Ascending aorta (tissue), 2 donors: ENCODE results near the gene ACTN1. TPM values are rescaled to one million over a fixed set of nuclear protein-coding genes. Genes with fewer than 3 reads are reported as not detected.

Experiments used
- DNase-seq, 2 donors: peaks; one replicate each; pipeline ENCODE4 v3.0.0-alpha.2; 2019; ENCODE audit warnings: low spot score in 2 of 2
- H3K27ac ChIP-seq, 2 donors: fragments of 200-600 bp; sonication (generic); one replicate each; pipeline ENCODE4 v1.5.1; 2016 to 2017; ENCODE audit warnings: mild to moderate bottlenecking in 1 of 2
- H3K27me3 ChIP-seq: fragments of 200-600 bp; sonication (generic); one replicate; pipeline ENCODE4 v1.5.1; 2017
- H3K36me3 ChIP-seq, 2 donors: fragments of 200-600 bp; sonication (generic); one replicate each; pipeline ENCODE4 v1.5.1; 2016
- H3K4me1 ChIP-seq, 2 donors: fragments of 200-600 bp; sonication (generic); one replicate each; pipeline ENCODE4 v1.5.1; 2016 to 2017; ENCODE audit warnings: mild to moderate bottlenecking in 1 of 2
- H3K4me3 ChIP-seq, 2 donors: fragments of 200-600 bp; sonication (generic); one replicate each; pipeline ENCODE4 v1.5.1; 2016 to 2017; ENCODE audit warnings: mild to moderate bottlenecking in 1 of 2
- H3K9me3 ChIP-seq, 2 donors: fragments of 200-600 bp; sonication (generic); one replicate each; pipeline ENCODE4 v1.5.1; 2016
- CTCF ChIP-seq, 3 experiments: fragments of 200-600 bp in 2 of 3; fragments of 450-650 bp in 1 of 3; sonication (generic) in 2 of 3; IDR thresholded peaks; one replicate each; pipeline ENCODE4 v1.5.1; 2016 to 2019; ENCODE audit warnings: antibody characterized with exemption in 3 of 3, mild to moderate bottlenecking in 1 of 3, moderate library complexity in 1 of 3
- intact Hi-C: fragments of 100-400 bp; cut with DNase I; formaldehyde crosslinking; loops from one replicate; pipeline ENCODE4 v1.15.1; 2023
- total RNA-seq: library from RNA; depleted of rRNA; stranded (reverse); fragments of >200 nt; gene quantifications from one replicate; pipeline ENCODE4 v1.1.0, GENCODE V29; 2016

ACTN1 gene
- total RNA-seq, 1 donor from 2014 or later, result 814 TPM

DNA sequence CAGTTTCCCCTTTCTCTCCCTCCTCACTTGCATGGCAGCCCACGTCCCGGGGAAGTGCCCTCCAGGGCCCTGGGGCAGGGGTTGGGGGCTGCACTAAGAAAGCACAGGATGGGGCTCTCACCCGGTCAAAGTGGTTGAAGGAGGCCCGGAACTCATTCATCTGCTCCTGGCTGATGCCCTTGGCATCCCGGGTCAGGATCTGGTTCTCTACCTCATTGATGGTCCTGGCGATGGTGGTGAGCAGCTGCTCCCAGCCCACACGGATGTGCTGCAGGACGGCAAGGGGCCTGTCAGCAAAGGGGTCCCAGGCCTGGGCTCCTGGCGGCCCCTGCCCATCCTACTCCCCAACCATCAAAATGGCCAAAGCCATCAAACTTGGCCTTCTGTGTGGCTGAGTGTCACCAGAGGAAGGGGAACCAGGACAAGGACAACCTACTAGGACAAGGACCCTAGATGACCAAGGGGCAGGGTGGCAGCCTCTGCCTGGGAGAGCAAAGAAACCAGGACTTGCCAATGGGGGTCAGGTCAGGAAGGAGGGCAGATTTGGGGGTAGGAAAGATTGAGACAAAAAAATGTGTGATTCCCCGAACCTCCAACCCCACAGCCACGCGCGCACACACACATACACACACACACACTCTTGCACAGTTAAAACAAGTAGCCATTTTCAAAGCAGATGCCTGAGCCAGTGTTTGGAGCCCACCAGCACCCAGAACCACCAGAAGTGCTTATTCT, 99.1 kb downstream of the ACTN1 start:
- TF ChIP-seq CTCF (IDR thresholded peaks at IDR 0.05), result no peak
- Histone ChIP-seq H3K36me3 (peaks cover 100% of the 10 kb centered on the region in 2 donors), H3K9me3 (no peaks in the 10 kb centered on the region), H3K4me3 (no peak overlapping the region), H3K27ac (peak overlapping the region; percentile 15 to 27), H3K27me3 (no peaks in the 10 kb centered on the region), H3K4me1 (no peaks in the 10 kb centered on the region)
- peak in 1 of 2 donors; percentile 51 for DNase-seq
- intact Hi-C loops, result no loop called here

DNA sequence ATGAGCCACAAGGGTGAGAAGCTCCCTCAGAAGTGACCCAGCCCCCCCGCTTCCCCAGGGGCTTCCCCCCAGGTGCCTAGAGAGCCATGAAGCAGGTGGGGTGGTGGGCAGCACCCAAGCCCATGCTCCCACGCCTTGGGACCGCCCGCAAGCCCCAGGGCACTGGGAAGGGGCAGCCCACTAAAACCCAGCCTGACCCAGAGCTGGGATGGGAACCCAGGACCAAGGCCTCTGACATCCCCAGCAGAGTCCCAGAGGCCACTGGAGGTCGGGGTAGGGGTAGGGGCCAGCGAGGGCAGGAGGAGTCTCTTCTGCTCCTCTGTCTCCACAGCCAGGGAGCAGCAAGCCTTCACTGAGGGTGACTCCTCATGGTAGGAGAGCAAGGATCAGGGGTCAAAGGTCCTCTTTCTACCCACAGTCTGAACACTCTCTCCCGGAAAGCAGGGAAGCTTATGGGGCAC, 99.8 kb downstream of the ACTN1 start:
- intact Hi-C loops, result no loop called here
- Histone ChIP-seq H3K9me3 (no peaks in the 10 kb centered on the region), H3K27ac (peak overlapping the region; percentile 15 to 24), H3K27me3 (no peaks in the 10 kb centered on the region), H3K4me3 (no peak overlapping the region), H3K36me3 (peaks cover 100% of the 10 kb centered on the region in 2 donors), H3K4me1 (no peaks in the 10 kb centered on the region)
- no peak for DNase-seq
- TF ChIP-seq CTCF (IDR thresholded peaks at IDR 0.05), result no peak

DNA sequence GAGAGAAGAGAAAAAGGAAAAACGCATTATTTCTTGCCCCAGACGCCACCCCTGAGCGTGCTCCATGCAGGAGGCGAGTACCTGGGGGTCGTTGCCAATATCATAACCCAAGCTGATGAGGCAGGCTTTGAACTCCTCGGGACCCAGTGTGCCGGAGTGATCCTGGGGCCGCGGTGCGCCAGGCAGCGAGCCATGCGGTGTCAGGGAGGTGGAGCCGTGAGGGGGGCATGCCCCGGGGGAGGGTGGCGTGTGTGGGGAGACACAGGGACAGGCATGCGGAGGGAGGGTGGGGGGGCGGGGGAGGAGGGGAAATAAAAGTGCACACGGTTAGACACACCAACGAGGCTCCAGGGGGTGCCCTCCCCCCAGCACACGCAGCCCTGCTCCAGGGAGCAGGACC, 100.2 kb downstream of the ACTN1 start:
- TF ChIP-seq CTCF (IDR thresholded peaks at IDR 0.05), result no peak
- Histone ChIP-seq H3K27me3 (no peaks in the 10 kb centered on the region), H3K27ac (peak overlapping the region; percentile 27), H3K36me3 (peaks cover 100% of the 10 kb centered on the region in 2 donors), H3K9me3 (no peaks in the 10 kb centered on the region), H3K4me1 (no peaks in the 10 kb centered on the region), H3K4me3 (no peak overlapping the region)
- intact Hi-C loops, result no loop called here
- DNase-seq, result no peak

DNA sequence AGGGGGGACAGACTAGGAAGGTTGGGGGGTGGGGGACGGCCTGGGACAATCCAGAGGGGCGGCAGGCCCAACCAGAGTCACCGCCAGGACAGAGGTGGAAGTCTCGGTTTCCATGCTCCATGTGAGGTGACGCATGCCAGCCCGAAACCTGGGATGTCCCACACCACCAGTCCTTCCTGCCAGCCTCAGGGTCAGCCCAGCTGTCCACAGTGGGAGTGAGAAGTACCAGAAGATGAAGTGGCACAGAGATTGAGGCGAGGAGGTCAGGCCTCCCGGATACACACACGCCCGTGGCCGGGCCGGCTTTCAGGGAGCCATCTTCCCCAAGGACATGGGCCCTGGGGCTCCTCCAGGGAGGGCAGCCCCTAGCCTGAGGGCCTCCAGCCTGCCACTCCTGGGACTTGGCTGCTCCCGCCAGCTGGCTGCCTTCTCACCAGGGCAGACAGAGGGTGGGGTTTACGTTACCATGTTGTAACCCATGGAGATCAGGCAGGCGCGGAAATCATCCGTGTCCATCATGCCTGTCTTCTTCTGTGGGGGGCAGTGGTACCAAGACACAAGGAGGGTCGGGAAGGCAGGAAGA, 101.0 kb downstream of the ACTN1 start:
- intact Hi-C loops, result no loop called here
- H3K27ac ChIP-seq, result peak overlapping the region; percentile 10 to 27

GRCh38 chr14:68876976-68877375, 102.1 kb downstream of the ACTN1 start:
- no peaks in the 10 kb centered on the region for H3K9me3 ChIP-seq
- no peaks in the 10 kb centered on the region for H3K4me1 ChIP-seq
- intact Hi-C loops, result no loop called here
- no peak for TF ChIP-seq CTCF (IDR thresholded peaks at IDR 0.05)
- no peak overlapping the region for H3K4me3 ChIP-seq
- no peak overlapping the region for H3K27ac ChIP-seq
- no peaks in the 10 kb centered on the region for H3K27me3 ChIP-seq
- peaks cover 100% of the 10 kb centered on the region in 2 donors for H3K36me3 ChIP-seq
- DNase-seq, result no peak

More for the DNA sequence above, 101.0 kb downstream of the ACTN1 start:
- no peaks in the 10 kb centered on the region for H3K9me3 ChIP-seq
- peaks cover 100% of the 10 kb centered on the region in 2 donors for H3K36me3 ChIP-seq
- no peak for TF ChIP-seq CTCF (IDR thresholded peaks at IDR 0.05)
- DNase-seq, result no peak
- no peaks in the 10 kb centered on the region for H3K4me1 ChIP-seq
- no peak overlapping the region for H3K4me3 ChIP-seq
- H3K27me3 ChIP-seq, result no peaks in the 10 kb centered on the region
